HUDEP-2 (cell line): ENCODE measurements around the gene TOX2.
A peak's percentile ranks its signal among the peaks of the same experiment; 100 is the strongest.

Experiments used
- DNase-seq, 76 experiments: peaks; one replicate each; lab custom pipeline; 2025; ENCODE audit not compliant: unreplicated experiment in 76 of 76; lab: John Stamatoyannopoulos, UW

Gene TOX2

DNA sequence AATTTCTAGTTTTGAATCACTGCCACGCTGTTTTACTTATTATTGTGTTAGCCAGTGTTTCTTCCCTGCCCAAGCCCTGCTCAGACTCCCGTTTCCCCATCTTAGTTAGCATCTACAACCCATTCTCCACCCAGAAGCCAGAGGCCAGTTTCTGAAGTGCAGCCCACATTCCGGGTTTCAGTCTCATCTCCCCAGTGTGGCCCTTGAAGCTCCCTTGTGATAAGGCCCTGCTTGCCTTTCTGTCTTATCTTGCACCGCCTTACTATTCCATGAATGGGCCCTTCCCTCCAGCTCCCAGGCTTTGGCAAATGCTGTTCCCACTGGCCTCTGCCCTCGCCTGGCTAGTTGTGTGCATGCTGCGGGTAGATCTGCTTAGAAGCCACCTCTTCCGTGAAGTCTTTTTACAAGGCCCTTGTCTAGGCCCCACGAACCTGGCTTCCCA, 41.1 kb downstream of the TOX2 start:
- peak in 5 of 76 experiments; percentile 0 to 32 (median 16) for DNase-seq

DNA sequence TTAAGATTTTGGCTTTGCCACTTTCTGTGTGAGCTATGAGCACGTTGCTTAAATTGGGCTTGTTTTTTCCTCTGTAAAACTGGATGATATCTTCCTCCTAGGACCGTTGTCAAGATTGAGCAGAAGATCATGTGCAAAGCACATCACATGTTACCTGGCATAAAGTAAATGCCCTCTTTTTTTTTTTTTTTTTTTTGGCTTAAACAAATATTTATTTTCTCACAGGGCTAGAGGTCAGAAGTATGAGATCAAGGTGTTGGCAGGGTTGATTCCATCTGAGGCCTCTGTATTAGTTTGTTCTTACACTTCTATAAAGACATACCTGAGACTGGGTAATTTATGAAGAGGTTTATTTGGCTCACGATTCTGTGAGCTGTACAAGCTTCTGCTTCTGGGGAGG, 42.7 kb downstream of the TOX2 start:
- no peak for DNase-seq

GRCh38 chr20:43958626-43959025, 44.0 kb downstream of the TOX2 start:
- no peak for DNase-seq

GRCh38 chr20:43959079-43959919, 44.6 kb downstream of the TOX2 start:
- peak in 17 of 76 experiments; percentile 1 to 36 (median 13) for DNase-seq

- DNase-seq, result no peak
These were observed 45.2 kb downstream of the TOX2 start for GRCh38 chr20:43959920-43960227.

DNA sequence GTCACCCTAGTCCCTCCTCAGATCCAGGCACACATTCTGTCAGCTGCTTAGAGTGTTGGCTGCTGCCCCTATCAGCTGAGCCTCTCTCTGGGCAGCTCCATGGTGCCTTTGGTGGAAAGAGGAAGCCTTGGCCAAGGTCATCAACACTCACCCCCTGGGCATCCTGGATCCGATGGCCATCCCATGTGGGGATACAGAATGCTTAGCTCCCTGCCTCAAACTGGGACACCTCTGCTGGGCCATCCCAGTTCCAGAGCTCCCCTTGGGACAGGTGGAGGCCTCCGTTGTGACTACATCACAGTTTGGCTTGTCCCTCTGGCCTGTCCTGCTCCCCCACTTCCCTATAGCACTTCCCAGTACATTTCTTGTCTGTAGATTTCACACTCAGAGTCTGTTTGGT, 45.6 kb downstream of the TOX2 start:
- DNase-seq, result no peak

GRCh38 chr20:43961116-43961515, 46.5 kb downstream of the TOX2 start:
- DNase-seq, result no peak

- no peak for DNase-seq
These were observed 47.2 kb downstream of the TOX2 start for GRCh38 chr20:43961541-43962471.

- DNase-seq, result no peak
These were observed 47.9 kb downstream of the TOX2 start for GRCh38 chr20:43962530-43962929.

DNA sequence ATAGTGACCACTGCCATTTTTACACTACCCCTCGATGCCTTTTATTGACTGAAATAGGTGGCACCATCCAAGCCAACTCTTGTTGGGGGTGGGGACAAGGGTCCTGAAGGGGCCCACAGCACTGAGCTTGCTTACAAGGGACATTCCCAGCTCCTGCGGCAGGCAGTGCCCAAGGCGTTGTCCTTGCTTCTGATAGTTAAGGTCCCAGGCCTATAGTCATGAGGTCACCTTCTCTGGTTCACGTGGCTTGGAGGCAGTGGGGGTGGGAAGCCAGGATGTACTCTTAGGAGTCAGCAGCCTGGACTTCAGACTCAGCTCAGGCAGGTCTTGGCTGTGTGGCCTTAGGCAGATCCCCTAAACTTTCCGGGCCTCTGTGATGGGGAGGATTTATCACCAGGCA, 48.6 kb downstream of the TOX2 start:
- no peak for DNase-seq

GRCh38 chr20:43963872-43964791, 49.5 kb downstream of the TOX2 start:
- DNase-seq, result no peak

DNA sequence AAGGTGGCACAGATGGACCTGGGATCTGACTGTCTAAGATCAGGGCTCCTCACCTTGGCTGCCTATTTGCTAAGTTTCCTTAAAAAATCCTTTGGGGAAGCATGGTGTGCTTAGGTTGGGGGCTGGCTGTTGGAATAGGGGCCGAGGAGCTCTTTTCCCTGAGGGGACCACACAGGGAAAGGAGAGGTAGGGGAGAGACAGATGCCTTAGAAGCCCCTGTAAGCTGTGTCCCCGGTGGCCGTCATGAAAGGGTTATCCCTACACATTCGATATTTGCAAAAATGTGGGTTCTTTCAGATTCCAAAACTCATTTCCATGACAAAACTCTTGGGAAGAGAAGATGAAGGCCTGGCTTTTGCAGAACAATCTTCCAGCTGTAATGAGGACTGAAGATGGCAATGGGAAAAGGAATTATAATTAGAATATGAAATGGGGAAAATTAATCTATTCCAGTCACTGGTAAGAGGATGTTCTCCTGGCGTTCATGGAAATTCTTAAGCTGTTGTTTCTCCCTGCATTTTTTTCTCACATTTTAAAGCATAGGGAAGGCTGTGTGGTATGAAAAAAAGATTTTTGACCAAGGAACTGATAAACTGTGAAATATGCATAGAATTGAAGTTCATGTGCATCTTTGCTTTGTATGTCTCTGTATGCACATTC, 53.8 kb downstream of the TOX2 start:
- DNase-seq, result no peak

DNA sequence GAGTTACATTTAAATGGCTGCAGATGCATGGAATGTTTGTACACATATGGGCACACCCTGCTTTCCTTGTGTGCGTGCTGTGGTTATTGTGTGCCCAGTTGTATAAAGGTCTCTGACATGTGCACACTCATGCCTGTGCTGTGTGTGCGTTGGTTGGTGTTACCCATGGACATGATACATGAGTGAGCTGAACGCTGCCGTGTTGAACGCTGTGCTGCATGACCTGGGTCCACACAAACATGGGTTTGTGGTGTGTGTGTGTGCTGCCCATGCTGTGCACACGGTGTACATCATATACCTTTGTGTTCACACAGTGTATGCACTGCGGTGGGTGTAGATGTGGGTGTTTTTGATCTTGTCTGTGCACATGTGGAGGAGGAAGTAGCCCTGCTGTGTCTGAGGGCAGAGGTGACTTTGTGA, 54.4 kb downstream of the TOX2 start:
- DNase-seq, result no peak

GRCh38 chr20:43969501-43970182, 55.0 kb downstream of the TOX2 start:
- DNase-seq, result no peak

- no peak for DNase-seq
These were observed 56.6 kb downstream of the TOX2 start for GRCh38 chr20:43971267-43971666.

- no peak for DNase-seq
These were observed 57.4 kb downstream of the TOX2 start for GRCh38 chr20:43972051-43972450.

GRCh38 chr20:43972692-43973091, 58.0 kb downstream of the TOX2 start:
- no peak for DNase-seq

DNA sequence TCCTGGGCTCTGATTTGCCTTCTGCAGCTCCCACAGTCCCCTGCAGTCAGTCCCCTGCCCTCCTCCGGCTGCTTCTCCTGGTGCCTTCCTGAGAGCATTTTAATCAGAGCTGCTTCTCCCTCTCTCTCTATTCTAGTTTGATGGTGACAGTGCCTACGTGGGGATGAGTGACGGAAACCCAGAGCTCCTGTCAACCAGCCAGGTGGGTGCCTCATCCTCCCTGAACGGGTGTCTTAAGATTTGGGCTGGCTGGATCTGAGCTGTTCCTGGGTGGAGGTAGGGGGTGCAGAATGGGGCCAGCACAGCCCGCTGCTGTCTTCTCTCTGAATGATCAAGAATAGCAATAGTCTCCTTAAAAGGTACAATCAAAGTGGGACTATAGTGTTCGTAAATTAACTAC, 58.6 kb downstream of the TOX2 start:
- DNase-seq, result no peak

- no peak for DNase-seq
These were observed 59.2 kb downstream of the TOX2 start for GRCh38 chr20:43973671-43974450.
